IMR-90 (cell line): ENCODE data around the gene ACTR5. TPM values are rescaled to one million over a fixed set of nuclear protein-coding genes. Genes with fewer than 3 reads are reported as not detected.

Source experiments
- ATAC-seq: fragments of 200-7000 bp; cut with Tn5 transposase; 2 replicates; pipeline ENCODE4 v1.9.1; 2020; ENCODE audit warnings: low read depth, mild to moderate bottlenecking, moderate library complexity
- BruUV-seq: library from RNA; stranded (reverse); fragments of 400-500 nt; replicated peaks from 2 replicates; lab custom pipeline; 2021; lab: Mats Ljungman, UMichigan
- CTCF ChIA-PET: fragments of 300-600 bp; formaldehyde crosslinking; extraction: SDS; loops from one replicate; lab custom pipeline; 2021; ENCODE audit warnings: antibody characterized with exemption; lab: Yijun Ruan, JAX
- POLR2A ChIA-PET: fragments of 300-600 bp; sonication (Branson Sonifier 250); formaldehyde crosslinking; loops from one replicate; lab custom pipeline; 2022; ENCODE audit warnings: antibody characterized with exemption; ENCODE audit not compliant: unreplicated experiment; lab: Charles Lee
- DNase-seq: peaks from one replicate; pipeline ENCODE4 v3.0.0; 2013
- H2AFZ ChIP-seq: replicated peaks from 2 replicates; pipeline ENCODE3; 2013; ENCODE audit warnings: low read length, mild to moderate bottlenecking; ENCODE audit not compliant: poor library complexity
- H2AK5ac ChIP-seq: 2 replicates; pipeline ENCODE4 v1.6.1; 2013; ENCODE audit warnings: low read depth, low read length, inconsistent platforms
- H2AK9ac ChIP-seq: replicated peaks from 2 replicates; pipeline ENCODE3; 2013; ENCODE audit warnings: mild to moderate bottlenecking, low read depth, low read length, moderate library complexity; ENCODE audit not compliant: poor library complexity
- H2BK120ac ChIP-seq: 2 replicates; pipeline ENCODE4 v1.6.1; 2013; ENCODE audit warnings: low read depth, low read length, inconsistent platforms
- H2BK15ac ChIP-seq: 3 replicates; pipeline ENCODE4 v1.6.1; 2013; ENCODE audit warnings: low read depth, low read length, inconsistent platforms
- H2BK20ac ChIP-seq: 2 replicates; pipeline ENCODE4 v1.6.1; 2013; ENCODE audit warnings: low read depth, mild to moderate bottlenecking, inconsistent platforms, low read length, moderate library complexity
- H2BK5ac ChIP-seq: 2 replicates; pipeline ENCODE4 v1.6.1; 2013; ENCODE audit warnings: mild to moderate bottlenecking, low read depth, low read length, inconsistent platforms; ENCODE audit not compliant: poor library complexity, severe bottlenecking
- H3K14ac ChIP-seq: replicated peaks from 2 replicates; pipeline ENCODE4 v1.6.1; 2013; ENCODE audit warnings: low read depth, low read length, inconsistent platforms
- H3K18ac ChIP-seq: 2 replicates; pipeline ENCODE4 v1.6.1; 2013; ENCODE audit warnings: low read depth, low read length, control low read depth
- H3K23ac ChIP-seq: 2 replicates; pipeline ENCODE4 v1.6.1; 2013; ENCODE audit warnings: low read depth, low read length, inconsistent platforms
- H3K27ac ChIP-seq: 2 replicates; pipeline ENCODE4 v1.5.1; 2013; ENCODE audit warnings: mild to moderate bottlenecking, control low read depth, low read length; ENCODE audit not compliant: insufficient read depth
- H3K27me3 ChIP-seq: 2 replicates; pipeline ENCODE4 v1.6.1; 2013; ENCODE audit warnings: low read length; ENCODE audit not compliant: control insufficient read depth, insufficient read depth
- H3K36me3 ChIP-seq: 2 replicates; pipeline ENCODE4 v1.6.1; 2013; ENCODE audit warnings: low read length, mixed read lengths; ENCODE audit not compliant: control insufficient read depth, insufficient read depth
- H3K4ac ChIP-seq: 2 replicates; pipeline ENCODE4 v1.6.1; 2013; ENCODE audit warnings: low read depth, low read length, inconsistent platforms
- H3K4me1 ChIP-seq: 2 replicates; pipeline ENCODE4 v1.6.1; 2013; ENCODE audit warnings: low read length, mixed read lengths; ENCODE audit not compliant: control insufficient read depth, insufficient read depth
- H3K4me2 ChIP-seq: 2 replicates; pipeline ENCODE4 v1.6.1; 2013; ENCODE audit warnings: low read depth, mild to moderate bottlenecking, control low read depth, low read length, moderate library complexity
- H3K4me3 ChIP-seq: 2 replicates; pipeline ENCODE4 v1.5.1; 2013; ENCODE audit warnings: low read depth, mild to moderate bottlenecking, control low read depth, low read length, moderate library complexity; ENCODE audit not compliant: insufficient read depth
- H3K56ac ChIP-seq: 2 replicates; pipeline ENCODE4 v1.6.1; 2013; ENCODE audit warnings: low read length, inconsistent platforms; ENCODE audit not compliant: insufficient read depth; ENCODE audit errors: extremely low read depth
- H3K79me1 ChIP-seq, 2 experiments: 2 replicates each; pipeline ENCODE4 v1.6.1; 2013; ENCODE audit warnings: low read length in 2 of 2, inconsistent platforms in 1 of 2, low read depth in 1 of 2
- H3K9ac ChIP-seq: 2 replicates; pipeline ENCODE4 v1.6.1; 2013; ENCODE audit warnings: low read depth, low read length, control low read depth
- H3K9me1 ChIP-seq: 2 replicates; pipeline ENCODE4 v1.6.1; 2013; ENCODE audit warnings: low read length, inconsistent platforms; ENCODE audit not compliant: insufficient read depth
- H3K9me3 ChIP-seq: 2 replicates; pipeline ENCODE4 v1.6.1; 2013; ENCODE audit warnings: low read length; ENCODE audit not compliant: control insufficient read depth, insufficient read depth
- H4K20me1 ChIP-seq: 2 replicates; pipeline ENCODE4 v1.6.1; 2013; ENCODE audit warnings: low read length, inconsistent platforms; ENCODE audit not compliant: insufficient read depth
- H4K5ac ChIP-seq: 2 replicates; pipeline ENCODE4 v1.6.1; 2013; ENCODE audit warnings: mild to moderate bottlenecking, low read depth, low read length, control low read depth
- H4K8ac ChIP-seq, 2 experiments: 2 replicates each; pipeline ENCODE4 v1.6.1; 2013; ENCODE audit warnings: low read depth in 2 of 2, low read length in 2 of 2, control low read depth in 1 of 2, inconsistent platforms in 1 of 2
- H4K91ac ChIP-seq: 2 replicates; pipeline ENCODE4 v1.6.1; 2013; ENCODE audit warnings: low read depth, low read length, inconsistent platforms; ENCODE audit not compliant: insufficient read depth
- BHLHE40 ChIP-seq: fragments of 150-350 bp; IDR thresholded peaks from 2 replicates; pipeline ENCODE4 v1.6.1; 2016; ENCODE audit warnings: mild to moderate bottlenecking, low read depth, low read length
- CEBPB ChIP-seq: IDR thresholded peaks from 2 replicates; pipeline ENCODE4 v1.6.1; 2012; ENCODE audit warnings: low read depth, low read length, improper control_type of control experiment
- CHD1 ChIP-seq: IDR thresholded peaks from 2 replicates; pipeline ENCODE4 v1.6.1; 2012; ENCODE audit warnings: low read depth, low read length, improper control_type of control experiment
- FOS ChIP-seq: fragments of 150-350 bp; IDR thresholded peaks from 2 replicates; pipeline ENCODE4 v1.6.1; 2016; ENCODE audit warnings: low read depth, low read length
- MAFK ChIP-seq: IDR thresholded peaks from 2 replicates; pipeline ENCODE4 v1.6.1; 2012; ENCODE audit warnings: low read depth, low read length, improper control_type of control experiment
- MAZ ChIP-seq: IDR thresholded peaks from 2 replicates; pipeline ENCODE4 v1.6.1; 2012; ENCODE audit warnings: low read depth, mild to moderate bottlenecking, low read length, improper control_type of control experiment, moderate library complexity, borderline replicate concordance
- MXI1 ChIP-seq: IDR thresholded peaks from 2 replicates; pipeline ENCODE4 v1.6.1; 2012; ENCODE audit warnings: low read depth, mild to moderate bottlenecking, low read length, moderate library complexity, borderline replicate concordance
- POLR2A ChIP-seq: IDR thresholded peaks from 2 replicates; pipeline ENCODE4 v1.6.1; 2012; ENCODE audit warnings: mild to moderate bottlenecking, low read depth, low read length
- RAD21 ChIP-seq: IDR thresholded peaks from 2 replicates; pipeline ENCODE4 v1.6.1; 2012; ENCODE audit warnings: low read length, improper control_type of control experiment
- RCOR1 ChIP-seq: IDR thresholded peaks from 2 replicates; pipeline ENCODE4 v1.6.1; 2012; ENCODE audit warnings: mild to moderate bottlenecking, low read length, improper control_type of control experiment; ENCODE audit not compliant: insufficient replicate concordance
- RFX5 ChIP-seq: IDR thresholded peaks from 2 replicates; pipeline ENCODE4 v1.8.0; 2012; ENCODE audit warnings: low read depth, mild to moderate bottlenecking, low read length, moderate library complexity
- SMC3 ChIP-seq: fragments of 150-350 bp; IDR thresholded peaks from 2 replicates; pipeline ENCODE4 v1.6.1; 2016; ENCODE audit warnings: low read depth, mild to moderate bottlenecking, antibody characterized with exemption, low read length, moderate library complexity
- WGBS, 2 experiments: methylation state at CpG; one replicate each; pipeline versions ENCODE4 v1.1.5 to v1.1.7; 2013; ENCODE audit warnings: missing lambda C conversion rate in 2 of 2; ENCODE audit not compliant: insufficient read length in 1 of 2; ENCODE audit errors: extremely low coverage in 2 of 2; 5-methylcytosine and 5-hydroxymethylcytosine counted together
- dilution Hi-C: fragments of 300-500 bp; cut with HindIII; formaldehyde crosslinking; loops from one replicate; pipeline ENCODE4 v1.14.3; 2018; ENCODE audit warnings: low sequenced_read_pairs; ENCODE audit not compliant: unreplicated experiment
- in situ Hi-C: fragments of 300-500 bp; cut with MboI; formaldehyde crosslinking; loops from 3 replicates; pipeline ENCODE4 v1.14.3; 2019; ENCODE audit warnings: low sequenced_read_pairs, inconsistent platforms, mixed read lengths
- intact Hi-C: fragments of 100-400 bp; cut with micrococcal nuclease; formaldehyde crosslinking; loops from 2 replicates; pipeline ENCODE4 v1.10.0; 2022
- polyA plus RNA-seq, 3 experiments: library from polyadenylated mRNA; depleted of rRNA; stranded (reverse); fragments of >200 nt; gene quantifications; 2 replicates each; pipeline ENCODE4 v1.2.3, GENCODE V29; 2012; ENCODE audit warnings: low replicate concordance in 1 of 3
- total RNA-seq: library from RNA; depleted of rRNA; stranded (reverse); fragments of >200 nt; gene quantifications from 2 replicates; pipeline ENCODE4 v1.2.3, GENCODE V29; 2012
- TF ChIP-seq, protein P1 (sequence below): conservative IDR thresholded peaks from 2 replicates; pipeline ENCODE4 v1.5.1; 2012; ENCODE audit warnings: mild to moderate bottlenecking, low read depth, low read length, improper control_type of control experiment

Gene ACTR5
- total and polyA plus RNA-seq, 2 of the 4 experiments (the other 2 are of a cell fraction), result 5.9 to 6.6 TPM

DNA sequence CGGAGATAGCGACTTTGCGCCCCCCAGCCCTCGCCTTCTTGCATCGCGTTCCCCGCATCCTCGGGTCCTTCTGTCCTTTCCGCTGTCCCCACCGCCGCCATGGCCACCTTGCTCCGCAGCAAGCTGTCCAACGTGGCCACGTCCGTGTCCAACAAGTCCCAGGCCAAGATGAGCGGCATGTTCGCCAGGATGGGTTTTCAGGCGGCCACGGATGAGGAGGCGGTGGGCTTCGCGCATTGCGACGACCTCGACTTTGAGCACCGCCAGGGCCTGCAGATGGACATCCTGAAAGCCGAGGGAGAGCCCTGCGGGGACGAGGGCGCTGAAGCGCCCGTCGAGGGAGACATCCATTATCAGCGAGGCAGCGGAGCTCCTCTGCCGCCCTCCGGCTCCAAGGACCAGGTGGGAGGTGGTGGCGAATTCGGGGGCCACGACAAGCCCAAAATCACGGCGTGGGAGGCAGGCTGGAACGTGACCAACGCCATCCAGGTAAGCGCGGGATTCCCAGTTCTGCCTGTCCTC lies 23.6 kb upstream of the ACTR5 start (continued):
- TF ChIP-seq SMC3 (no peak), MXI1 (no peak), FOS (no peak), CHD1 (no peak)

DNA sequence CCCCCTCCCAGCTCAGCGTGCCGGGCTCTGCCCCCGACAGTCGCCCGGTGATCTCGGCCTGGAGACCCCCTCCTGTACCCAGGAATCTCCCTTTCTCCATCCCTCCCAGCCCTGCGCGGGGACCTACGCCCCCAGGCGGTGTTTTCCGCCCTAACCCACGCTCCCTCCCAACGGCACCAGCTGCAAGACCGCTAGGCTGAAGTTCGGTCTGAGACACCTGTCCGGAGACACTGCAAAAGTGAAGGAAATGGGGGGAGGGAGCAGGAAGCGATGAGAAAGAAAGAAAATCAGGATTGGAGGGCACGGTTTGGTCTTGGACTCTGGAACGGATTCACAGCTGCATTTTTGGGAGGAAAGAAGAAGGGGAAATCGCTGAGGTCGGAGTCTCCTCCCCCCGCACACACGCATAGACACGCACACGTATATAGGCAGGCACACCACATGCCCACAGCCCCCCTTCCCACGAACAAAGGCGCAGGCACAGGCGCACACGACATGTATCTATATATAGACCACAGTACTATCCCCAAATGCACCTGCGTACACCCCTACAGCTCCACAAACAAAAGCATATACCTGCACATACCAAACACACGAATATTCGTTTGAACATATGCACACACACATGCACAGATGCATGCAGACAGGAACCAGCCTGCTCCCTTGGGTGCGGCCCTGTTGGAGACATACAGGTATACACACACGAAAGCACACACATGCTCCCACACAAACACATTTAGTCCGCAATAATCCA lies 22.9 kb upstream of the ACTR5 start:
- Histone ChIP-seq H2BK15ac (no peak overlapping the region), H3K4me1 (no peaks in the 10 kb centered on the region; the same call in 1 of the 2 replicates), H3K4me2 (no peak overlapping the region), H4K20me1 (peaks cover 6% of the 10 kb centered on the region), H2BK120ac (no peak overlapping the region), H3K27ac (no peak overlapping the region), H3K27me3 (peaks cover 91% of the 10 kb centered on the region), H3K79me1 (no peaks in the 10 kb centered on the region), H2BK20ac (no peak overlapping the region), H3K56ac (no peak overlapping the region), H3K23ac (no peak overlapping the region), H3K36me3 (no peaks in the 10 kb centered on the region), H3K9me1 (no peaks in the 10 kb centered on the region), H2AFZ (no peak overlapping the region), H3K4me3 (no peak overlapping the region), H3K4ac (no peak overlapping the region), H4K5ac (no peak overlapping the region), H3K9me3 (peaks cover 10% of the 10 kb centered on the region; the same call in 1 of the 2 replicates), H3K14ac (no peak overlapping the region), H4K91ac (no peak overlapping the region), H3K18ac (no peak overlapping the region), H2AK9ac (peak overlapping the region; percentile 23), H2AK5ac (no peak overlapping the region), H4K8ac (no peak overlapping the region), H3K9ac (no peak overlapping the region), H2BK5ac (no peak overlapping the region)
- POLR2A ChIA-PET, result no interaction called here
- dilution Hi-C loops (no loop called here), in situ Hi-C loops (loop anchor here (25.0 kb wide), 2 partner anchors 112 to 263 kb away; partner anchors contain the start of gene RALGAPB), intact Hi-C loops (no loop called here)
- CTCF ChIA-PET, result interaction anchor here (0.6 kb wide), 1 partner anchor 14 kb away, joined by 5 read pairs; no protein-coding TSS in a partner anchor
- no peak for DNase-seq
- ATAC-seq, result no peak
- BruUV-seq, result no TSS peak
- 12% methylated on average over 4 of the region's 35 CpGs; no CpG with 5 or more reads in 1 of the 2 experiments for WGBS, 2 experiments
- TF ChIP-seq POLR2A, result no peak
- TF ChIP-seq SMC3, result no peak
- TF ChIP-seq, protein P1, sequence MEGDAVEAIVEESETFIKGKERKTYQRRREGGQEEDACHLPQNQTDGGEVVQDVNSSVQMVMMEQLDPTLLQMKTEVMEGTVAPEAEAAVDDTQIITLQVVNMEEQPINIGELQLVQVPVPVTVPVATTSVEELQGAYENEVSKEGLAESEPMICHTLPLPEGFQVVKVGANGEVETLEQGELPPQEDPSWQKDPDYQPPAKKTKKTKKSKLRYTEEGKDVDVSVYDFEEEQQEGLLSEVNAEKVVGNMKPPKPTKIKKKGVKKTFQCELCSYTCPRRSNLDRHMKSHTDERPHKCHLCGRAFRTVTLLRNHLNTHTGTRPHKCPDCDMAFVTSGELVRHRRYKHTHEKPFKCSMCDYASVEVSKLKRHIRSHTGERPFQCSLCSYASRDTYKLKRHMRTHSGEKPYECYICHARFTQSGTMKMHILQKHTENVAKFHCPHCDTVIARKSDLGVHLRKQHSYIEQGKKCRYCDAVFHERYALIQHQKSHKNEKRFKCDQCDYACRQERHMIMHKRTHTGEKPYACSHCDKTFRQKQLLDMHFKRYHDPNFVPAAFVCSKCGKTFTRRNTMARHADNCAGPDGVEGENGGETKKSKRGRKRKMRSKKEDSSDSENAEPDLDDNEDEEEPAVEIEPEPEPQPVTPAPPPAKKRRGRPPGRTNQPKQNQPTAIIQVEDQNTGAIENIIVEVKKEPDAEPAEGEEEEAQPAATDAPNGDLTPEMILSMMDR, result no peak
- TF ChIP-seq RAD21, result no peak
- TF ChIP-seq MXI1, result no peak
- no peak for TF ChIP-seq RCOR1
- TF ChIP-seq MAZ, result no peak
- TF ChIP-seq FOS, result no peak
- no peak for TF ChIP-seq RFX5
- no peak for TF ChIP-seq CEBPB
- no peak for TF ChIP-seq MAFK
- no peak for TF ChIP-seq BHLHE40
